DND-41 (cell line): ENCODE data around the gene SLC12A7.

Experiments used
- ATAC-seq: fragments of 200-7000 bp; cut with Tn5 transposase; 3 replicates; pipeline ENCODE4 v1.9.1; 2021; ENCODE audit warnings: low read depth; ENCODE audit not compliant: insufficient read depth
- DNase-seq: peaks from one replicate; pipeline ENCODE4 v3.0.0-alpha.2; 2020
- H2AFZ ChIP-seq: 2 replicates; pipeline ENCODE4 v1.6.0; 2012; ENCODE audit warnings: low read depth, low read length
- H3K27ac ChIP-seq: 2 replicates; pipeline ENCODE4 v1.5.1; 2012; ENCODE audit warnings: low read length, inconsistent platforms
- H3K27me3 ChIP-seq: fragments of 200-600 bp; sonication (generic); 2 replicates; pipeline ENCODE4 v1.6.0; 2012; ENCODE audit warnings: low read length, mild to moderate bottlenecking, inconsistent platforms; ENCODE audit not compliant: insufficient read depth, poor library complexity
- H3K36me3 ChIP-seq: 2 replicates; pipeline ENCODE4 v1.5.1; 2012; ENCODE audit warnings: low read length, inconsistent platforms; ENCODE audit not compliant: insufficient read depth
- H3K4me1 ChIP-seq: 2 replicates; pipeline ENCODE4 v1.5.1; 2012; ENCODE audit warnings: mild to moderate bottlenecking, low read length; ENCODE audit not compliant: insufficient read depth
- H3K4me2 ChIP-seq: 2 replicates; pipeline ENCODE4 v1.6.0; 2012; ENCODE audit warnings: mild to moderate bottlenecking, moderate library complexity, low read length, inconsistent platforms; ENCODE audit not compliant: insufficient read depth
- H3K4me3 ChIP-seq, 2 experiments: fragments of 200-600 bp in 1 of 2; shearing (Covaris generic) in 1 of 2; 2 replicates each; pipeline ENCODE4 v1.5.1; 2012 to 2016; ENCODE audit warnings: inconsistent platforms in 2 of 2, low read length in 2 of 2, mild to moderate bottlenecking in 2 of 2, low read depth in 1 of 2, moderate library complexity in 1 of 2
- H3K79me2 ChIP-seq: 2 replicates; pipeline ENCODE4 v1.6.0; 2012; ENCODE audit warnings: low read length, inconsistent platforms; ENCODE audit not compliant: insufficient read depth
- H3K9ac ChIP-seq: 2 replicates; pipeline ENCODE4 v1.6.0; 2012; ENCODE audit warnings: low read depth, mild to moderate bottlenecking, inconsistent platforms, low read length, moderate library complexity
- H3K9me3 ChIP-seq: 2 replicates; pipeline ENCODE4 v1.5.1; 2012; ENCODE audit warnings: low read length, moderate library complexity, mild to moderate bottlenecking, inconsistent platforms; ENCODE audit not compliant: insufficient read depth, severe bottlenecking
- H4K20me1 ChIP-seq: 2 replicates; pipeline ENCODE4 v1.6.0; 2012; ENCODE audit warnings: low read length; ENCODE audit not compliant: insufficient read depth
- EZH2 ChIP-seq: IDR thresholded peaks from 3 replicates; pipeline ENCODE4 v1.6.1; 2012; ENCODE audit warnings: borderline replicate concordance, low read depth, mild to moderate bottlenecking, moderate library complexity, low read length, inconsistent platforms; ENCODE audit not compliant: severe bottlenecking
- TF ChIP-seq, protein P1 (sequence below): IDR thresholded peaks from 2 replicates; pipeline ENCODE4 v1.5.1; 2012; ENCODE audit warnings: borderline replicate concordance, low read length, moderate library complexity, mild to moderate bottlenecking; ENCODE audit not compliant: poor library complexity, severe bottlenecking; ENCODE audit errors: extremely low read depth

The SLC12A7 gene

DNA sequence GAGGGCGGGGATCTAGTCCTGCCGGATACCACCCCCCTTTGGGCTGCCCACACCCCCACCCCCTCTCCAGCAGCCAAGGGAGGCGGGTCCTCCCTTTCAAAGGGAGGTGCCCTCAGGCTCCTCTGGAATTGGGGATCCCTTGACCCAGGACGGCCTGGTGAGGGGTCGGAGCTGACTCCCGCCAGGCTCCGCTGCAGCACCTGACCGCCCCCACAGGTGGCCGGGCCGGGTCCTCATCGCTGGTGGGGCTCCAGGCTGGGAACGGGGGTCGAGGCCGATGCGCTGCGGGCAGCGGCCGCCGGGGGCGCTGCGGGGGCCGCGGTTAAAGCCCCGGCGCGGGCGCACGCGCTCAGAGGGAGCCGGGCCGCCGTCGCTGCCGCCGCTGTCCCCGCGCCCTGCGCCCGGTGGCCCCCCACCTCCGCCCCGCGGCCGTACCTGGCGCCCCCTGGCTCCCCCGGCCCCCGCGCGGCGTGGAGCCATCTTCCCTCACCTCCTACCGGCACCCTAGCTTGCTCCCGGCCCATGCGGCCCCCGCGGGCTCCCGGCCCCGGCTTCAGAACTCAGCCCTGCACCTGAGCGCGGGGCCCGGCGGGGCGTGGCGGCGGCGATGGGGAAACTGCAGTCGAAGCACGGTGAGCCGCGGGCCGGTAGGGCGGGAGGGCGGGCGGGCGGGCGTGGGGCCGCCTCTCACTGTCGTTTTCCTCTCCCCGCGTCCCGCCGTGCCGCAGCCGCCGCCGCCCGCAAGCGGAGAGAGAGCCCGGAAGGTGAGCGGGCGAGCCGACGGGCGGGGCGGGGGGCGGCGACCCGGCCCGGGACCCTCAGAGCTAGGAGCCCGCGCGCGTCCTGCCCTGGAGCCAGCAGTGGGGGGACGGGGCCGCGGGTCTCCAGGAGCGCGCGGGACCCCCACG, 103.2 kb downstream of the SLC12A7 start, which contains the start of gene NKD2:
NKD2 (plus strand) TSS at position 352 of the 908 bp plus-strand sequence; CDS start at position 608, 256 bp downstream.
- peak within 1 kb of the TSS; percentile 90 for H3K4me2 ChIP-seq
- TF ChIP-seq EZH2, result no peak
- TF ChIP-seq, protein P1, sequence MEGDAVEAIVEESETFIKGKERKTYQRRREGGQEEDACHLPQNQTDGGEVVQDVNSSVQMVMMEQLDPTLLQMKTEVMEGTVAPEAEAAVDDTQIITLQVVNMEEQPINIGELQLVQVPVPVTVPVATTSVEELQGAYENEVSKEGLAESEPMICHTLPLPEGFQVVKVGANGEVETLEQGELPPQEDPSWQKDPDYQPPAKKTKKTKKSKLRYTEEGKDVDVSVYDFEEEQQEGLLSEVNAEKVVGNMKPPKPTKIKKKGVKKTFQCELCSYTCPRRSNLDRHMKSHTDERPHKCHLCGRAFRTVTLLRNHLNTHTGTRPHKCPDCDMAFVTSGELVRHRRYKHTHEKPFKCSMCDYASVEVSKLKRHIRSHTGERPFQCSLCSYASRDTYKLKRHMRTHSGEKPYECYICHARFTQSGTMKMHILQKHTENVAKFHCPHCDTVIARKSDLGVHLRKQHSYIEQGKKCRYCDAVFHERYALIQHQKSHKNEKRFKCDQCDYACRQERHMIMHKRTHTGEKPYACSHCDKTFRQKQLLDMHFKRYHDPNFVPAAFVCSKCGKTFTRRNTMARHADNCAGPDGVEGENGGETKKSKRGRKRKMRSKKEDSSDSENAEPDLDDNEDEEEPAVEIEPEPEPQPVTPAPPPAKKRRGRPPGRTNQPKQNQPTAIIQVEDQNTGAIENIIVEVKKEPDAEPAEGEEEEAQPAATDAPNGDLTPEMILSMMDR, result peak; percentile 82

DNA sequence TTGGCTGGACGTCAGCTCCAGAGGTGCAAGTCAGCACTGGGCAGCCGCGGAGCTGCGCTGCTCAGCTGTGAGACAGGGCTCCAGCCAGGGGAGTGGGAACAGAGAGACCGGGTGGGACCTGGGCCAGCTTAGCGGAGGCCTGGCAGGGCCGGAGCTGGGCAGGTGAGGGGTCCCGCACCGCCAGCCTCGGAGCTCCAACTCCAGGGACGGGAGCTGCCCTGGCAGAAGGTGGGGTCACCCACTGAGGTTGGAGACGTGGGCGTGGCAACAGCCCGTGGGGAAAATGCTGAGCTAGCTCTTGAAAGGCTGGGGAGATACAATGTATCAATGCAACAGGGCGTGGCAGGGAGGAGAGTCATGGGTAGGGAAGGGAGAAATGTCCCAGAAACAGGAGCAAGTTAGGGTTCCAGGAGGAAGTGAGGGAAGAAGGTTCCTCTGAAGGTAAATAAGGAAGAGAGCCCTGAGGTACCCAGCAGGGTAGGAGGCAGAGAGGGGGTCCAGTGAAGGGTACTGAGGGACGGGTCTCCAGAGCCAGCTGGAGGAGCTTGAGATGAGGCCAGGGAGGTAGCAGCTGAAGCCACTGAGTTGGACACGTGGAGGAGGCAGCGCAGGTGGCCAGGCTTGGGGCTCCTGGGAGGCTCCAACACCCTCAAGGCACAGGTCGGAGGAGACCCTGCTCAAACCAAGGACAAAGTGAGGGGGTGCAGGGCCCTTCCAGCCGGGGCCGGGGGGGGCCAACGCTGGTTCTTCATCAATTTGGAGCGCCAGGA, 104.0 kb downstream of the SLC12A7 start:
- Histone ChIP-seq H3K36me3 (peaks cover 24% of the 10 kb centered on the region), H3K4me2 (peak overlapping the region; percentile 90), H3K4me3 (peak overlapping the region in 1 of 2 experiments; percentile 70; a peak in 1 of 4 replicates), H3K27ac (no peak overlapping the region), H3K4me1 (peaks cover 42% of the 10 kb centered on the region), H3K9ac (peak overlapping the region; percentile 62; the same call in 1 of the 2 replicates), H3K9me3 (no peaks in the 10 kb centered on the region), H3K79me2 (peaks cover 32% of the 10 kb centered on the region), H3K27me3 (peaks cover 24% of the 10 kb centered on the region), H4K20me1 (peaks cover 40% of the 10 kb centered on the region), H2AFZ (no peak overlapping the region)
- ATAC-seq (no peak), DNase-seq (no peak)
- TF ChIP-seq, protein P1, result no peak
- no peak for TF ChIP-seq EZH2

More for the DNA sequence above, 103.2 kb downstream of the SLC12A7 start, which contains the start of gene NKD2:
- ATAC-seq (peak; percentile 77), DNase-seq (peak; percentile 67)
- H3K4me1 ChIP-seq, result peaks cover 42% of the 10 kb centered on the region
- H2AFZ ChIP-seq, result peak within 1 kb of the TSS; percentile 66
- peak within 1 kb of the TSS; percentile 34 to 70; a peak in 3 of 4 replicates for H3K4me3 ChIP-seq
- peaks cover 32% of the 10 kb centered on the region for H3K36me3 ChIP-seq
- H3K27ac ChIP-seq, result peak within 1 kb of the TSS; percentile 2; the same call in 1 of the 2 replicates
- H4K20me1 ChIP-seq, result peaks cover 48% of the 10 kb centered on the region
- peaks cover 24% of the 10 kb centered on the region for H3K27me3 ChIP-seq
- H3K79me2 ChIP-seq, result peaks cover 35% of the 10 kb centered on the region
- no peaks in the 10 kb centered on the region for H3K9me3 ChIP-seq
- H3K9ac ChIP-seq, result peak within 1 kb of the TSS; percentile 62

DNA sequence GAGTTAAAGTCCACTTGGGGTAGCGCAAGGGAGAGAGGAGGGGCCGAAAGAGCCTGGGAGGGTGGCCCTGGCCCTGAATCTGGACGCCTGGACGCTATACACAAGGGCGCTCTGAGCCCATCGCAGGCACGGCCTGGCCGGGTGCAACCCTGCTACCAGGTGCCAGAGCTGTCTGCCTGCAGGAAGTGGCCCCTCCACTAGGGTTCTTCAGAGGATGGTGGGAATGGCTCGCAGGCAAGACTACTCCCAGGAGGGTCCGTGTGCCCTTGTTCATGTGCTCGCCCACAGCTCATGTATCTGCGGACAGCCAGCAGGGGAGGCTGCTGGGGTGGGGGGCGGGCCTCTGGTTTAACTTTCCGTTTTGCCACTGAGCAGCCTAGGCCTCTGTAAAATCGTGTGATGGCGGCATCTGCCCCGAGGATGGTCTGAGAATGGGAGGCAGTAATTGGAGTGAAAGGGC, 104.6 kb downstream of the SLC12A7 start:
- H4K20me1 ChIP-seq, result peaks cover 34% of the 10 kb centered on the region
- DNase-seq, result no peak
- H3K27me3 ChIP-seq, result peaks cover 24% of the 10 kb centered on the region

More for the DNA sequence above, 104.6 kb downstream of the SLC12A7 start:
- Histone ChIP-seq H3K4me3 (no peak overlapping the region), H3K4me2 (no peak overlapping the region), H3K9me3 (no peaks in the 10 kb centered on the region), H3K27ac (no peak overlapping the region), H3K36me3 (peaks cover 18% of the 10 kb centered on the region), H3K79me2 (peaks cover 28% of the 10 kb centered on the region), H2AFZ (no peak overlapping the region), H3K9ac (no peak overlapping the region), H3K4me1 (peaks cover 42% of the 10 kb centered on the region)
- TF ChIP-seq, protein P1, result no peak
- TF ChIP-seq EZH2, result no peak
- no peak for ATAC-seq
